ENCODE data around the gene SHC1.
"Not testable (repeated sequence)": the region's sequence is repeated elsewhere in the genome, so short reads cannot be mapped to it uniquely, and the experiment has no call there.

SHC1 gene

DNA sequence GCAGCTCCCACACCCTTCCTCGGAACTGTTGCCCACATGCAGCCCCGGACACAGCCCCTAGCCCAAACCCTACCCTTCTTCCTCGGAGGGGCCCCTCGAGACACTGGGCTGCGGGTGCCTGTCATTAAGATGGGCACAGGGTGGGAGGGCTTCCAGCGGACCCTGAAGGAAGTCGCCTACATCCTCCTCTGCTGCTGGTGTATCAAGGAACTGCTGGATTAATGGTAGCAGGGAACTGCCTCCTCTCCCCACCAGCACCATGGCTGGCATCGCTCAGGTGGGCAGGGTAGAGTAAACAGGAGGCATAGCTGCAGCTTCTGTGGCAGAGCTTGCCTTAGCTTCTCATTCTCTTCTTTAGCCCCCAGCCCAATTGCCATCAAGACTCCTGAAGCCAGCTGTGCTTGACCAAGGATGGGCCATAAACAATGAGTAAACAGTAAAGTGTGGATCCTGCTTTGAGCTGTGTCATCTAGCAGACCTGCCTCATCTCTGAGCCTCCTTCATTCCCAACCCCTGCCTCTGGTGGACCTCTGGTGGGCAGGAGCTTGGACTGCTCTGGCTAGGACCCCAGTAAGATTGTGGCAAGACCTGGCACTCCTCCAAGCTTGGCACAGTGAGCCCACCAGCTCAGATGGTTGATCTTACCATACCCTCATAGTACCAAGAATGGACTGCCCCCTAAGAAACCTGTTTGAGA, 23.2 kb upstream of the SHC1 start, which contains the start of gene LENEP:
TSS of gene LENEP (plus strand) at position 15 of the 697 bp plus-strand sequence. CDS start at position 37, 22 bp downstream.
- DNase-seq = no peak

DNA sequence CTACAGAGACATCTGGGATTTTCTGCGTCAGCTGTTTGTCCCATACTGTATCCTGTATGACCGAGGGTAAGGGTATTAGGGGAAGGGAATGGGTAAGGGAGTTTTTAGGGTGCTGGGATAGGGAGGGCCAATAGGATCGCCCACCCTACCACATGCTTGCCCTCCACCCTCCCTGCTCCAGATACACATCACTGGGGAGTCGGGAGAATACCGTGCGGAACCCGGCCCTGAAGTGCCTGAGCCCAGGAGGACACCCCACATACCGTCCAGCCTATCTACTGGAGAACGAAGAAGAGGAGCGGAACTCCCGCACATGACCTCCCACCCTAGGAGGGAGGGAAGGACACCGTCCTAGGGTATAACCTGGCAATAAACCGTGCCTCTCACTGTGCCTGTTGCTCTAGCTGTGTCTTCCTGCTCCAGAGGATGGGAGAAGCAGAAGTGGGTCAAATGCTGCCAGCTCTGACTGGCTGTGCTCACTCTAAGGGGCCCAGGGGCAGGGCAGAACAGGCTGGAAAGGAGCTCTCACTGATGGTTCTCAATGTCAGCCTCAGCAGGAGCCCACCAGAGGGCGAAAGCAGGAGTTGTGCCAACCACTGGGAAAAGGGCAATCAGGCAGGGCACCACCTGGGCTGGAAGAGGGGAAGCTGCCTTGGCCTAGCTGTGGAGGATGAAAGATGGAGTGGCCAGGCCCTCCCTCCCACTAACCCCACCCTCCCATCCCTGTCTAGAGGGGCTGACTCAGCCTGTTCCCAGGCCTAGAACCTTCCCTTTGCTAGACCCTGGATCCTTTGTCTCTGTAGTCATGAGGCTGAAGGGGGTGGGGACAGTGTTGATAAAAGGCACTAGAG, 22.4 kb upstream of the SHC1 start:
- DNase-seq = no peak

GRCh38 chr1:154990276-154990675, 19.7 kb upstream of the SHC1 start:
- DNase-seq = no peak

GRCh38 chr1:154989195-154989860, 18.8 kb upstream of the SHC1 start:
- DNase-seq = no peak

- DNase-seq = no peak
Observed at GRCh38 chr1:154988058-154988954, 17.8 kb upstream of the SHC1 start.

DNA sequence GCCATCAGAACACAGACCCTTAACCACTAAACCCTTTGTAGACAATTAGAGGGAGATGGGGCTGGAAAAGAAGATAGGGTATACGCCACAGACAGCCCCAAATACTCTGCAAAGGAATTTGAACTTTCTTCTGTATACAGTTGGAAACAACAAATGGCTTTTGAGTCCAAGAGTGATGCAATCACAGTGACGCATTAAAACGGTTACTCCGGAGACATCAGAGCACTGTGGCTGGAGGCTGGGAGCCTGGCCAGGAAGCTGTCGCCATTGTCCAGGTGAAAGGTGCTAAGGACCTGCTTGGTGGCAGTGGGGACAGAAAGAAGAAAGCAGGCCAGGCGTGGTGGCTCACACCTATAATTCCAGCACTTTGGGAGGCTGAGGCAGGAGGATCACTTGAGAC, 16.8 kb upstream of the SHC1 start:
- no peak for DNase-seq

DNA sequence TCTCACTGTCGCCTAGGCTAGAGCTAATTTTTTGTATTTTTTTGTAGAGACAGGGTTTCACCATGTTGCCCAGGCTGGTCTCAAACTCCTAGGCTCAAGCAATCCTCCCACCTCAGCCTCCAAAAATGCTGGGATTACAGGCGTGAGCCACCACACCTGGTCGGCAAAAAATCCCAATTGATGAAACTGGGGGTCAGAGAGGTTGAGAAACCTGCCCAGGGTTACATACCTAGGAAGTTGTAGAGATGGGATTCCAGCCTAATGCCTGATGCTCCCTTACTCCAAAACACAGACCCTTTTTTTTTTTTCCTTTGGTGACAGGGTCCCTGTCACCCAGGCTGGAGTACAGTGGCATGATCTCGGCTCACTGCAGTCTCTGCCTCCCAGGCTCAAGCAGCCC, 16.2 kb upstream of the SHC1 start:
- DNase-seq = not testable (repeated sequence)

- no peak for DNase-seq
Observed at GRCh38 chr1:154983776-154984466, 13.4 kb upstream of the SHC1 start.

GRCh38 chr1:154982897-154983648, 12.5 kb upstream of the SHC1 start, which contains the start of gene FLAD1:
Gene FLAD1 (plus strand): TSS chr1:154983344. CDS start chr1:154983695, 351 bp downstream.
- DNase-seq = peak; percentile 92

GRCh38 chr1:154982341-154982740, 11.8 kb upstream of the SHC1 start:
- no peak for DNase-seq

GRCh38 chr1:154978360-154978759, 7.8 kb upstream of the SHC1 start:
- no peak for DNase-seq

GRCh38 chr1:154977762-154978161, 7.2 kb upstream of the SHC1 start:
- DNase-seq = not testable (repeated sequence)

DNA sequence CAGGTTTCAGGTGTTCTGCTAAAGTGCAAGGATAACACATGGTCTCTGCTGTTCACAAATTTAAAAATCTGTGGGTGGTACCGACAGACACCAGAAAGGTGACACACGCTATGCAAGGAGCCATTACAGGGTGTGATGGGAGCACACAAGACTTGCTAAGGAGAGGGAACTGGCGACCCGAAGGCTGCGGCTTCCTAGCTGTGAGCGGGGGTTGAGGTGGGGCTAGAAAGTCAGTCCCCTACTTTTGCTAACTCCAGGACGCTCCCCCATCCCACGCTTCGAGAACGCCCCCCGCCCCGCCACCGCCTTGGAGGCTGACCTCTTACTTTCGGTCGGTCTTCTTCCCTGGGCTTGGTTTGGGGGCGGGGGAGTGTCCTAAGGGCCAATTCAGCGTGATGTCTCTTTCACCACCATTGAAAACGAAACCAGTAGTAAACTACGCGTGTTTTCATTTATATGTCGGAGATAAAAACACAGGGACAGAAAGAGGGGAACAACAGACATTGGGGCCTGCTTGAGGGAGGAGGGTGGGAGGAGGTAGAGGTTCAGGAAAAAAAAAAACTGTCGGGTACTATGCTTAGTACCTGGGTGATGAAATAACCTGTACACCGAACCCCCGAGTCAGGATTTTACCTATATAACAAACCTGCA, 5.0 kb upstream of the SHC1 start:
- DNase-seq = peak; percentile 52

- DNase-seq = peak; percentile 92
Observed at GRCh38 chr1:154974808-154975408, 4.4 kb upstream of the SHC1 start.

GRCh38 chr1:154974102-154974807, 3.7 kb upstream of the SHC1 start, which contains the start of gene CKS1B:
Gene CKS1B (plus strand): TSS chr1:154974681. CDS start chr1:154974746, 65 bp downstream.
- peak; percentile 92 for DNase-seq

GRCh38 chr1:154973344-154974101, 3.0 kb upstream of the SHC1 start:
- DNase-seq = peak; percentile 91

- no peak for DNase-seq
Observed at GRCh38 chr1:154972517-154973343, 2.2 kb upstream of the SHC1 start.

- no peak for DNase-seq
Observed at GRCh38 chr1:154972213-154972516, 1.6 kb upstream of the SHC1 start.
